Epithelial cell of proximal tubule (primary cell): ENCODE data around the gene IL1RAPL2. TPM values are rescaled to one million over a fixed set of nuclear protein-coding genes. Genes with fewer than 3 reads are reported as not detected.

Experiments
- DNase-seq: peaks from one replicate; pipeline ENCODE4 v3.0.0-alpha.2; 2011; ENCODE audit warnings: low read depth
- H3K4me3 ChIP-seq: 2 replicates; pipeline ENCODE4 v1.5.1; 2011; ENCODE audit warnings: low read depth, mild to moderate bottlenecking, low read length
- total RNA-seq: library from RNA; depleted of rRNA; stranded (reverse); fragments of >200 nt; gene quantifications from 2 replicates; pipeline ENCODE4 v1.2.3, GENCODE V29; 2015
- TF ChIP-seq, protein P1 (sequence below): conservative IDR thresholded peaks from 2 replicates; pipeline ENCODE4 v1.5.1; 2012; ENCODE audit warnings: low read depth, mild to moderate bottlenecking, low read length

Gene IL1RAPL2
- total RNA-seq, 1 donor from 2014 or later: not detected

DNA sequence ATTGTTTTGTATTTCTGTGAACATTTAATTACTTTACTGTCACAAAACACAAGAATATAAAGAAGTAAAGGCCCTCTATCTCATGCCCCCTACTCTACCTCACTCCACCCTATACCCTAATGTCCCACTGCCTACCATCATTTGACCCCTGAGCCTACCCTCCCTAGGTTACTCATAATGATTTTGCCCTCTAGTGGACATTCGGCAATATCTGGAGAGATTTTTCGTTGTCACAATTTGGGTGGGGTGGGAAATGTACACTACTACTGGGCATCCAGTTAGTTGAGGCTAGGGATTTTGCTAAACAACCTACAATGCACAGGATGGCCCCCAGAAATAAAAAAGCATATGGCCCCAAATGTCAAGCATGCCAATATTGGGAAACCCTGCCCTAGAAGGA, 644.3 kb downstream of the IL1RAPL2 start:
- TF ChIP-seq, protein P1, sequence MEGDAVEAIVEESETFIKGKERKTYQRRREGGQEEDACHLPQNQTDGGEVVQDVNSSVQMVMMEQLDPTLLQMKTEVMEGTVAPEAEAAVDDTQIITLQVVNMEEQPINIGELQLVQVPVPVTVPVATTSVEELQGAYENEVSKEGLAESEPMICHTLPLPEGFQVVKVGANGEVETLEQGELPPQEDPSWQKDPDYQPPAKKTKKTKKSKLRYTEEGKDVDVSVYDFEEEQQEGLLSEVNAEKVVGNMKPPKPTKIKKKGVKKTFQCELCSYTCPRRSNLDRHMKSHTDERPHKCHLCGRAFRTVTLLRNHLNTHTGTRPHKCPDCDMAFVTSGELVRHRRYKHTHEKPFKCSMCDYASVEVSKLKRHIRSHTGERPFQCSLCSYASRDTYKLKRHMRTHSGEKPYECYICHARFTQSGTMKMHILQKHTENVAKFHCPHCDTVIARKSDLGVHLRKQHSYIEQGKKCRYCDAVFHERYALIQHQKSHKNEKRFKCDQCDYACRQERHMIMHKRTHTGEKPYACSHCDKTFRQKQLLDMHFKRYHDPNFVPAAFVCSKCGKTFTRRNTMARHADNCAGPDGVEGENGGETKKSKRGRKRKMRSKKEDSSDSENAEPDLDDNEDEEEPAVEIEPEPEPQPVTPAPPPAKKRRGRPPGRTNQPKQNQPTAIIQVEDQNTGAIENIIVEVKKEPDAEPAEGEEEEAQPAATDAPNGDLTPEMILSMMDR: no peak
- no peak for DNase-seq
- no peak overlapping the region for H3K4me3 ChIP-seq

DNA sequence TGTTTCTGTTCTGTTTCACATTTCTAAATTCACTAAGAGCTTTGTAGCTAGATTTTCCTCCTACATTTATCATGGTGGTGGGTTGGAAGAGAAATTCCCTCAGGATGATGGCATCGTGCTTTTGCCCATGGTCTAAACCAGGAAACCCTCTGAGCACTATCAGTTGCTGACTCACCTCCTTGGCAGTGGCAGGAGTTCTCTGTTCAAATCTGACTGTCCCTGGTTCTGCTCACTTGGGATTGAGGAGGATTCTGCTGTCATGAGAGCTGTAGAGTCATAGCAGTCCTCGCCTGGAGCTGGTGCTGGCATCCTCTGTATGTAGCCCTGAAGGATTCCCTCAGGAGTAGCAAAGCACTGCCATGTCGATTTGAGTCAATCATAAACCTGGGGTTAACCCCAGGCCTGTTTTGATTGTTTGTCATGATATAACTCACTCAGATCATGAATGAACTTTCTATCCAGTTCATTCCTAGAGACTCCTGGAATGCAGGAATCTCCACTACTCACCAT, 645.1 kb downstream of the IL1RAPL2 start:
- peak; percentile 2 for DNase-seq
- TF ChIP-seq, protein P1: no peak
- no peak overlapping the region for H3K4me3 ChIP-seq

DNA sequence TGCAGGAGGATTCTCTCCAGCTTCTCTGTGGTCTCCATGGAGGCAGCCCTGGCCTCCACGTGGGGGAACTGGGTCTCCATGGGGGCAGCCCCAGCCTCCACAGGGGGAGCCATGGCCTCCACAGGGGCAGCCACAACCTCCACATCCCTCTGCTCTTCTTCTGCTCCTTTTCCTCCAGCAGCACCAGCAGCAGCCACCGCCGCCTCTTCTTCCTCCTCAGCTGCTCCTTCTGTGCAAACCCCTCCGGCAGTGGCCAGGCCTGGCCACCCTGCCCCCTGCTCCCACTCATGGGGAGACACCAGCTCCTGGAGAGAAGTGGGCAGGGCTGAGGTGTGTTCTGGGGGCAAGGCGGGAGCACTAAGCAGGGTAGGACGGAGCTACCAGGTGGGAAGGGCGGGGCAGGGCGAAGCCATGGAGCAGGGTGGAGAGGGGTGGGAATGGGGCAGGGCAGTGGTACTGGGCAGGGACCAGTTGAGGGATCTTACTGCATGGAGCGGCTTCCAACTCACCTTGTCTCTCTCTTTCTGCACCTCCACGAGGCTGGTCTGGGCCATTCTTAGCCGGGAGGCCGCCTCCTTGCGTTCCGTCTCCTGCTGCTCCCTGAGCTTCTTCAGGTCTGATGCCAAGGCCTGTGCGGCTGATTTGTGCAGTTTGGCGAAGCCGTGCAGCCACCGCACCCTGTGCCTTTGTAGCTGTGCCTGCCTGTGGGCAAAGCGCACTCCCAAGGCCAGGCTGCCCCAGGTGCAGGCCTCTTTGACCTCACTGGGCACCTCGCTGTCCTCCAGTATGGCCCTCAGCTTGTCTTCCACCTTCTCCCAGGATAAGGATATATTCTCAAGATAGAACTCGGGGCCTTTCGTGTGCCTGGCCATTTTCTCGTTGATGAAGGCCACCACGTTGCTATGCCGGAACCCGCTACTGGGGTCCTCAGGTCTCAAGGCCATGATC, 653.7 kb downstream of the IL1RAPL2 start:
- DNase-seq: no peak
- TF ChIP-seq, protein P1: no peak
- no peak overlapping the region for H3K4me3 ChIP-seq

DNA sequence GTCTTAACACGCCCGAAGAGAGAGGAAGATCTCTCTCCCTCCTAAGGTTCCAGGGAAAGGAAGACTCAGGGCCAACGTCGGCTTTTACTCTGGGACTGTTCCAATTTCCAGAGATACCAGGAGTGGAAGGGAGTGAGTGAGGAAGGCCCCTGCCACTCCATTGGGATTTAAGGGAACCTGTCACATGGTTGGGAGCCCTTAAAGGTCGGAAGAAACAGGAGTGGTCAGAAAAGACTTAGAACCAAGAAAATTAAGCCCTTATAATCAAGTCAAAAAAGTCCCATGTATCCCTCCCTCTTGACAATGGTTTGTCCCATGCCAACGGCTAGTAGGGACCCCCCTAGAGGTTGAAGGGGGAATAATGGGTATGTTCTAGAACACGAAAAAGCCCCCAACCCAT, 654.6 kb downstream of the IL1RAPL2 start, which contains the start of gene TEX13A:
Gene TEX13A (minus strand): TSS at position 59 of the 400 bp plus-strand sequence. CDS start 297 bp downstream, outside the sequence.
- no peak for DNase-seq
- TF ChIP-seq, protein P1: no peak
- H3K4me3 ChIP-seq: no peak within 1 kb of the TSS

DNA sequence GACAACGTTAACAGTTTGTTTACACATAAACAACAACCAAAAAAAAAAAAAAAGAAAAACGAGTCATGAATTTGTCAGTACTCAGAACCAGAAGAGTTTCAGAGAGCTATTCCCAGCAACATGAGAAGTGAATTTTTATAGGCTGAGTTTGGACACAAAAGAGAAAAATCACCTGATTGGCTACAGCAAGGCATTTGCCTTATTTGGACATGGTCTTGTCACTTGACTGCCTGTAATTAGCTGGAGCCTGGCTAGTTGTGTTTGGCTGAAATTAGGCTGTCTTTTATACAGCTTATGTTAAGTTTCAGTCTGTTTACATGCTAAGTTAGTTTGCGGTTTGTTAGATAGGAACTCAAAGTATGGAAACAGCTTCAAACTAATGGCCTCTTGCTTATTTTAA, 655.4 kb downstream of the IL1RAPL2 start:
- no peak for DNase-seq
- TF ChIP-seq, protein P1: no peak
- no peak overlapping the region for H3K4me3 ChIP-seq

DNA sequence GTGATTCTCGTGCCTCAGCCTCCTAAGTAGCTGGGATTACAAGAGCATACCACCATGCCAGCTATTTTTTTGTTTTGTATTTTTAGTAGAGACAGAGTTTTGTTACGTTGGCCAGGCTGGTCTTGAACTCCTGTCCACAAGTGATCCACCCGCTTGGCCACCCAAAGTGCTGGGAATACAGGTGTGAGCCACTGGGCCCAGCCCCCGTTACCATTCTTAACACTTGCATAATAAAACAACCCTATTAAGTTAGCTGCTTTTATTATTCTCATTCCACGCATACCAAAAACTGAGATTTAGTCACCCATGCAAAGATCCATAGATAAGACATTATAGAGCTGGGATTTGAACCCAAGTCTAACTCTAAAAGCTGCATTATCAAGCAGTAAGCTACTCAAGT, 660.5 kb downstream of the IL1RAPL2 start:
- TF ChIP-seq, protein P1: no peak

More for the DNA sequence above, 660.5 kb downstream of the IL1RAPL2 start:
- no peak for DNase-seq
- H3K4me3 ChIP-seq: no peak overlapping the region
